ENCODE results near the gene SNX6.
A peak's percentile ranks its signal among the peaks of the same experiment; 100 is the strongest.
"Not testable (repeated sequence)": the region's sequence is repeated elsewhere in the genome, so short reads cannot be mapped to it uniquely, and the experiment has no call there.

The SNX6 gene

DNA sequence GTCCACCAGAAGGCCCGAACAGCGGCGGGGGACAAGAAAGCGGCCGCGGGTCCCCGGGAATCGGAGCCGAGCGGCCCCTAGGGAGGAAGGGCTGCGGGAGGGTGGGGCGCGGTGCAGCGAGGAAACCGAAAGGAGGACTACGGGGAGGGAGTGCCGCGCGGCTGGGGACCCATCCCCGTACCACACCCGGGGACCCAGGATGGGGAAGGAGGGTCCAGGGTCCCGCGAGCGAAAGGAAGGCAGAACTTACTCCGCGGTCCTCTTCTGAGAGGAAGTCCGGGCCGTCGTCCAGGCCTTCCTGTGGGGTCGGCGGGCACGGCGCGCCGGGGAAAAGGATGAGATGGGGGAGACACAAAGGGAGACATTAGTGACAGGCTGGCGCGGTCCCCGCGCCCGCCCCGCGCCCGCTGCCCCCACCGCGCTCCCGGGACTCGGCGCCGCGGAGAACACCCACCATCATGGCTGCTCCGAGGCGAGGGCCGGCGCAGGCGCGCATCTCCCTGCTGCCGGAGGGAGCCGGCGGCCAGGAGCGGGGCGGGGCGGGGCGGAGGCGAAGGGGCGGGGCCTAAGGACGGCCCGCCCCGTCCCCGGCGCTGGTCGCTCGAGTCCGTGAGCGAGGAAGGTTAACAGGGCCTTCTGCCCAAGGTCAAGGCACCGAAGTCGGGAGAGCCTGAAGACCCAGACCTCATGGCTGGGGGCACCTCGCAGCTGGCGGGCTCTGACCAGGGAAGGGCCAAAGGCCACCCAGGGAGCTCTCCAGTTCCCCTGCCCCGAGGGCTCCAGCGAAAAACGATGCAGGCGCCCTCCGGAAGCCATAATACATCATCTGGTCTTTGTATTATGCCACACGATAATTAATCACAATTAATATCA is at the start of gene SNX6:
SNX6 (minus strand) TSS at position 492 of the 873 bp plus-strand sequence; CDS start at position 460, 32 bp downstream.
- DNase-seq: peak; percentile 87

DNA sequence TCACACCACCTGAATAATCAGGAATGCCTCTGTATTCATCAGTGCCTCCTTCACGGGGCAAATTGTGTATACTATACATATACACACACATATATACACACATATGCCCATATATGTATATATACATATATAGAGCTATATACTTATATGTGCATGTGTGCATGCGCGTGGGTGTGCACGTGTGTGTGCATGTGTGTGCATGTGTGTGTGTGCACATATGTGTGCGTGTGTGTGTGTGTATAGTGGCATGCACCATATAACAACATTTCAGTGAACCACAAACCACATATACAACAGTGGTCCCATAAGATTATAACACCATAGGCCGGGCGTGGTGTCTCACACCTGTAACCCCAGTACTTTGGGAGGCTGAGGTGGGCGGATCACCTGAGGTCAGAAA is 48.8 kb upstream of the SNX6 start:
- DNase-seq: no peak

DNA sequence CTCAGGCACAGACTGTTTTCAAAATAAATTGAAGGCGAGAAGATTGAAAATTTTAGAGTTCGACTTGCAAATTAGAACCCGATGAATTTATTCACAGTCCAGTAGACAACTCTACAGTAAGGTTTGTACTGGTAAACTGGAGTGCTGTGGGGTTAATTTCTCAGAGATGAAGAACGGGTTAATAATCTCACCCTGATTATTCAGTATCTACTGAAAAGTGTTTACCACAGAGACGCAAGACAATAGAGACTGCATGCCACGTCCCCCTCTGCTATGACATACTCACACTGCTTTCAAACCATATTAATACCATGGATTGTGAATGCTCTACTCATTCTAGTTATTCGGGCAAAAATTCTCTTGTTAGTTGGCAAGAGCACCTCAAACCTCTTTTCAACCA is 48.4 kb upstream of the SNX6 start:
- DNase-seq: no peak

DNA sequence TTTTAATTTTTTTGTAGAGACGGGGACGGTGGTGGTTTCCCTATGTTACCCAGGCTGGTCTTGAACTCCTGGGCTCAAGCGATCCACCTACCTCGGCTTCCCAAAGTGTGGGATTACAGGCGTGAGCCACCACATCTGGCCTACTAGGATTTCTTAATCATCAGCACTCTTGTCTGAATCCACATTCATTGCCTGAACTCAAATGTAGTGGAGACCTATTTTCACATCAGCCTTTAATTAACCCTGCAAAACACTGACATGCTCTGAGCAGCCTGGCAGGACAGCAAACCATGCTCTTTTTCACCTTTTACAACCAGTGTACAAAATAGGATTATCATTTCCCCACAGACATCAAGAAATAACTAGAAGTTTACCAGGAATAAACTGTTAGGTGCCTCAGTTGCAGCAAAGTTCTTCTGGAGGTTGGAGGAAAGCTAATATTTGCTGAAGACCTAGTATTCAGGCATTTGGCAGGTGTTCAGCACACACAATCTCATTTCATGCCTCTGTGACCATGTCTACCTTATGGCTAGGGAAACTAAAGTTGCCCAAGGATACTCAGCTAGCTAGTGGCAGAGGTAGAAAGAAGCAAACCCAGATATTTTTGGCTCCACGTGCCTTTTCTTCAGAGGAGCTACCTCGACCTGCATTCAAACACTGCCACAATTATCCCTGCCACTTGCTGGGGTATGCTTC is 46.7 kb upstream of the SNX6 start:
- no peak for DNase-seq

DNA sequence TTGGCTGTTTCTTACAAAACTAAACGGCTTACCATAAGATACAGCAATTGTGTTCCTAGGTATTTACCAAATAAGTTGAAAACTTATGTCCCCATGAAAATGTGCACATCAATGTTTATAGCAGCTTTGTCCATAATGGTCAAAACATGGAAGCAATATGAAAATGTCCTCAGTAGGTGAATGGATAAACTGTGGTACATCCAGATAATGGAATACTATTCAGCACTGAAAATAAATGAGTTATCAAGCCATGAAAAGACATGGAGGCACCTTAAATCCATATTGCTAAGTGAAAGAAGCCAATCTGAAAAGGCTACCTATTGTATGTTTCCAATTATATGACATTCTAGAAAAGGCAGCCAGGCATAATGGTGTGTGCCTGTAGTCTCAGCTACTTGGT is 43.8 kb upstream of the SNX6 start:
- no peak for DNase-seq

DNA sequence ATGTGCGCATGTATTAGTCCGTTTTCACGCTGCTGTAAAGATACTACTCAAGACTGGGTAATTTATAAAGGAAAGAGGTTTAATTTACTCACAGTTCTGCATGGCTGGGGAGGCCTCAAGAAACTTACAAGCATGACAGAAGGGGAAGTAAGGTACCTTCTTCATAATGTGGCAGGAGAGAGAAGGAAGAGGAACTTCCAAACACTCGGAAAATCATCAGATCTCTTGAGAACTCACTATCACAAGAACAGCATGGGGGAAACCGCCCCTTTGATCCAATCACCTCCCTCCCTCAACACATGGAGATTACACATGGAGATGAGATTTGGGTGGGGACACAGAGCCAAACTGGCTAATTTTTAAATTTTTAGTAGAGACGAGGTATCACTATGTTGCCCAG is 41.8 kb upstream of the SNX6 start:
- no peak for DNase-seq

DNA sequence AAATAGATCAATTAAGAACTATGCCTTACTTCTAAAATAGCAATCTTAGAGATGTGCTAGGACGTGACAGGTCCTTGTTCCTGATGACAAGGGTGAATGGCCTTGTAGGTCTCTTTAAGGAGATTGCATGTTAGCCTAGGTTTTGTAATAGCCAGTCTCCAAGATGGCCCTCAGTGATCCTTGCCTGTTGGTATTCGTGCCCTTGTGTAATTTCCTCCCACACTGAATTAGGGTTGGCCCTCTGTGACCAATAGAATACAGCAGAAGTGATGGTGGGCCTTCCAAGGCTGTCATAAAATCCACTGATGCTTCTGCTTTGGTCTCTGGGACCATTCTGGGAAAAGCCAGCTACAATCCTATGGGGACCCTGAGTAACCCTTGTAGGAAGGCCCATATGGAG is 38.2 kb upstream of the SNX6 start:
- no peak for DNase-seq

DNA sequence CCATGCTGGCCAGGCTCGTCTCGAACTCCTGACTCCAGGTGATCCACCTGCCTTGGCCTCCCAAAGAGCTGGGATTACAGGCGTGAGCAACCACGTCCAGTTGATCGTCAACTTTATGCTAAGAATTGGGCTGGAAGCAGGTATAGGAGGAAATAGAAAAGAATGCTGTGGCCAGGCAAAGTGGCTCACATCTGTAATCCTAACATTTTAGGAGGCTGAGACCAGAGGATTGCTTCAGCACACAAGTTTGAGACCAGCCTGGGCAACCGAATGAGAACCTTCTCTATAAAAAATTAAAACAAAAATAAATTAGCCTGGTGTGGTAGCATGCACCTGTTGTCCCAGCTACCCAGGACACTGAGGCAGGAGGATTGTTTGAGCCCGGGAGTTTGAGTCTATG is 37.1 kb upstream of the SNX6 start:
- DNase-seq: no peak

DNA sequence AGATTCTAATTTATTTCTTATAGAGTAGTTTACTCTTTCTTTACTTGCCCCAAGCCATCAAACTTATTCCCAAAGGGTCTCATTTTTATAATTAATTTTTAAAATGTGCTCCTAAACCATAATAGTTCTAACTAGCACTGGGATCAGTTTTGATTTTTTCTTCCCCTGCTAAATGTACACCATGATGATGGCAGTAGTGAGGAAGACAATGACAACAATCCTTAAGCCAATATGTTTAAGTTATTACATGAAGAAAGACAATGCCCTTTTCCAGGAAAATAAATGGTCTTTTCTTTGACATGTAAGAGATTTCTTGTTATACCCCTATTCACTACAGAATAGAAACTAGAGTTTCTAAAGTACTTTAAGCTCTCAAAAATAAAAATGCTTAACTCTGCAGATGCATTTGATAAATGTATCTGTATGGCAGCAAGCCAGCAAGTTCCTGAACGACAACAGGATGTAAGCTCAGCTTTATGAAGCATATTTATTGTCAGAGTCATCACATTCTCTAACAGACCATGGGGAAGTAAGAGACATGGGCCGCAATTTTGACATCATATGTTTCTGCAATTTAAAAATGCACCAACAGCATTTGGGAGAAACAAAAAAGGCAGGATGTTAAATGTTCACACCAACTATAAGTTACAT is 36.0 kb upstream of the SNX6 start:
- peak; percentile 50 for DNase-seq

DNA sequence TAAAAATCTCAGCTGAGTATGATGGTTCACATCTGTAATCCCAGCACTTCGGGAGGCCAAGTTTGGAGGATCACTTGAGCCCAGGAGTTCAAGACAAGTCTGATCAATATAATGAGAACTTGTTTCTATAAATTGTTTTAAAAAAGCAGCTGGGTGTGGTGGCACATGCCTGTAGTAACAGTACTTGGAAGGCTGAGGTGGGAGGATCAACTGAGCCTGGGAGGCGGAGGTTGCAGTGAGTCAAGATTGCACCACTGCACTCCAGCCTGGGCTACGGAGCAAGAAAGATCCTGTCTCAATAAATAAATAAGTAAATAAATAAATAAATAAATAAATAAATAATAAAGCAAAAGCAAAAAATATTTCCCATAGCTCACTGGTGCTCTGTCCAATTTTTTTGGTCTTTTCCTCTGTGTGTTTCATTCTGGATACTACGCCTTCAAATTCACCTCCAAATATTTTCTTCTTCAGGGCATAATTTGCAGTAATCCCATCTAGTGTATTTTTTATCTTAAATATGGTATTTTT is 32.7 kb upstream of the SNX6 start:
- no peak for DNase-seq

DNA sequence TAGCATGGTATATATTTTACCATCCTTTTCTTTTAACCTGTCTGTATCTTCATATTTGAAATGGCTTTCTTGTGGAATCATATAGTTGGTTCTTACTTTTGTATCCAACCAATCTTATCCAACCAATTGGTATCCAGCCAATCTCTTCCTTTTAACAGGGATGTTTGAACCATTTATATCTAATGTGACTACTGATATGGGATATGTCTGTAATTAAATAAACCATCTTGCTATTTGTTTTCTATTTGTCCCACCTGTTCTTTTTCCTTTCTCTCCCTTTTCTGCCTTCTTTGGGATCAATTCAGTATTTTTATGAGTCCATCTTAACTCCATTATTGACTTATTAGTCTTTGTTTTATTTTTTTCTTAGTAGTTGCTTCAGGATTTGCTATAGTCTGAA is 30.8 kb upstream of the SNX6 start:
- no peak for DNase-seq

DNA sequence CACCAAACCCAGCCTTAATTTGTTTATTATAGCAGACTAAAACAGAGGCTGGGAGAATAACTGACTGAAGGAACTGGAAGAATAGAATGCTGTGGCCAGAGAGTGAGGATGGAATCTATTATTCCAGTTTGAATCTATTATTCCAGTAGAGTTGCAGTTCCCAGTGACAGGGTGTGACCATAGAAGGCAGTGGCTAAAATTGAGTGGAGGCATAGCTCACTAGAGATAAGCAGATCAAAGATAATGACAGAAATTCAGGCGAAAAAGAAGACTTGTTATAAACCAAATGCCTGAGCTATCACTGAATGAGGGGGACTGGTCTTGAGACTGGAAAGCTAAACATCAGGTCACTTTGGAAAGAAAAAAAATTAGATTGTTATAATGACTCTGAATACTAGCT is 26.0 kb upstream of the SNX6 start:
- no peak for DNase-seq

DNA sequence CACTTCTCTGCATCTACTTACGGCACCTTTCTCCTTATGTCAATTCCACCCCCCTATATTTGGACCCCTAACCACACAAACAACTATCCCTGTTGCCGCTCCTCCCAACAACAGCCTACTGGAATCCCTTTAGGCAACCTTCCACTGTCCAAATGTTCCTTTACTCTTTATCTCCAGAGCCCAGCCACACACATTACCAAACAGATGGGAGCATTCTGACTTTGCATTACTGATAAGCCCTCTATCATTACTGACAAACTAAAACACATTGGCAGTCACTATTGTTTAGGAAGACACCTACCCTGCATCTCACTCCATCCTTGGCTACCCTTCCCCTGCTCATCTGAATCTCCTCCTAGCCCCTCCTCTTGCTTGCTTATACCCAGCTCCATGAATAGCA is 23.1 kb upstream of the SNX6 start:
- DNase-seq: not testable (repeated sequence)

DNA sequence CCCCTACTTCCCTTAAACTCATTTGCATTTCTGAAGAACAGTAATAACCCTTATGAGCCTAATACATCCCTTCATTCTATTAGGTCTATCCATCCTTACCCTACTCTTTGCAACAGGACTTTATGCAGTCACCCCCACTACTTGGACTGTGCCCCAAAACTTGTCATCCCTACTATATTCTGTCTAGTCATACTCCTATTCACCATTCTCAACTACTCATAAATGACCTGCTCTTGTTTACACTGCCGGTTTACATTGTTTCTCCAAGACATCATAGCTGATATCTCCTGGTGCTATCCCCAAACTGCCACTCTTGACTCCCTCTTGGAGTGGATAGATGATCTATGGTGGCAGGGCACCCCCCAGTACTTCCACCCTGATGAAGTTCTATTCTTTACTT is 22.4 kb upstream of the SNX6 start:
- not testable (repeated sequence) for DNase-seq

DNA sequence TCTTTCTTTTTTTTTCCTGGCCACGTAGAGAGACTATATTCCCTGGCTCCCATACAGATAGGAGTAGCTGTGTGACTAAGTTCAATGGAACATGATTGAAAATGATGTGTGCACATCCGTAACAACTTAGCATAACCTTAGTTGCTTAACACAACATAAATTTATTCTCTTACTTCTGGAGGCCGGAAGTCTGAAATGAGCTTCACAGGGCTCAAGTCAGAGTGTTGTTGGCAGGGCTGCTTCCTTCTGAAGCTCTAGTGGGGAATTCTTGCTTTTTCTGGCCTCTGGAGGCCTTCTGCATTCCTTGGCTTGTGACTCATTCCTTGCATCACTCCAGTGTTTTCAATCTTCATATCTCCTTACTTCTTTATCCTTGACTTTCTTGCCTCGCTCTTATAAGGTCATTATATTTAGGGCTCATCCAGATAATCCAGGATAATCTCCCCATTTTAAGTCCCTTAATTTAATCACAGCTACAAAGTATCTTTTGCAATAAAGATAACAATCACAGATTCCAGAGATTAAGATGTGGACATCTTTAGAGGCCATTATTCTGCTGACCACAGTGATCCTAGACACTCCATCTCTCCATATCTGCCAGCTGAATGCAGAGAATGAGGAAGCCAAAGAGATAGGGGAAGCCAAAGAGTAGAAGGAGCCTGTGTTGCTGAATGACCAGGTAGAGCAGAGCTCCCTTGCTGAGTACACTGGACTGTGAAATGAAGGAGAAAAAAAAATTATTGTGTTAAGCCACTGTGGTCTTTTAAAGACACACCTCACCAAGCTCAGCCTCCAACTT is 21.0 kb upstream of the SNX6 start:
- DNase-seq: no peak

DNA sequence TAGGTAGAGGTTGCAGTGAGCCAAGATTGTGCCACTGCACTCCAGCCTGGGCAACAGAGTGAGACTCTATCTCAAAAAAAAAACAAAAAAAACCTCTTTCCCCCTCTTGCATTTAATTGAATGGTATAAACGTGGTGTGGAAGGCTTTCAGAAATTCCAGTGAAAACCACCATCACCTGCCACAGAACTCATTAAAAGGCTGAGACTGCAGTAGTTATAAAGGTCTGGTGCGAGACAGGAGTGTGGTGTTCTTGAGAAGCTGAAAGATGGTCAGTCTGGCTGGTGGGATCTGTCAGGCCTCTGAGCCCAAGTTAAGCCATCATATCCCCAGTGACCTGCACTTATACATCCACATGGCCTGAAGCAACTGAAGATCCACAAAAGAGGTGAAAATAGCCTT is 20.1 kb upstream of the SNX6 start:
- not testable (repeated sequence) for DNase-seq

DNA sequence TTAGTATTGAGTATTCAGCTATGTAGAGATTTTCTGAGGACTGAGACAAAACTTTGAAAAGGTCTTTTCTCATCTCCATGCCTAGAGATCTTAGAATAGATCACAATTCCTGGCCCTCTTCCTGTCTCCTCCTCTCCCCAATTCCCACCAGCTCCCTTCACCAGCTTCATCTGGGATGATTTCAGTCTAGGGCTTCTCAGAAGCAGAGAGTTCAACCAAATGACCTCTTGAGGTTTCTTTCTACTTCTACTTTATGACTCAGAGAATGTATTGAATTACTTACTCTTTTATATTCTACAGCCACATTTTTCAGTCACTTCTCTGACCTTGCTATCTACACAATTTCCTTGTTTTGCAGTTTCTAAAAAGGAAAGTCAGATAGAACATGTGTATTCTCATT is 19.4 kb upstream of the SNX6 start:
- no peak for DNase-seq

DNA sequence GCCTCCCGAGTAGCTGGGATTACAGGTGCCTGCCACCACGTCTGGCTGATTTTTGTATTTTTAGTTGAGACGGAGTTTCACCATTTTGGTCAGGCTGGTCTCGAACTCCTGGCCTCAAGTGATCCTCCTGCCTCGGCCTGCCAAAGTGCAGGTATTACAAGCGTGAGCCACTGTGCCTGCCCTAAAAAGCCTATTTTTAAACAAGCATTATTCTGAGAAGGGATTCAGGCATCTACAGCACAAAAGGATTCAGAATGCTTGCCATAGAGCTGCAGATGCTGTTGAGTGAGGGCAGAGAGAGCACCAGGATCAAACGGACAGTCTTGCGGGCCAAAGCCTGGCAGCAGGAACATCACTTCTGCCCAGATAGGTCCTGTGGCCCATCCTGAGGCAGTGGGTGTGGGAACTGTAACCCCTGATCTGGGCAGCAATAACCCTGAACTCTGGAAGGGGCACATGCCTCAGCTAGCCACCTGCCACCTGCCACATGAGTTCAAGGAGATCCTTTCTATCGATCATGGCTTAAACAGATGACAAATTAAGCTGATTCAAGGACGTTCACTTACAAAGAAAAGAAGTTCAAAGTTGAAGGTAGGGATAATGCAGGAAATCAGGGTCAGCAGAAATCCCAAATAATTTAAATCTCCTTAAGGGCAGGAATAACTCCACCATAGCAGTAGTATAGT is 16.8 kb upstream of the SNX6 start:
- DNase-seq: no peak

DNA sequence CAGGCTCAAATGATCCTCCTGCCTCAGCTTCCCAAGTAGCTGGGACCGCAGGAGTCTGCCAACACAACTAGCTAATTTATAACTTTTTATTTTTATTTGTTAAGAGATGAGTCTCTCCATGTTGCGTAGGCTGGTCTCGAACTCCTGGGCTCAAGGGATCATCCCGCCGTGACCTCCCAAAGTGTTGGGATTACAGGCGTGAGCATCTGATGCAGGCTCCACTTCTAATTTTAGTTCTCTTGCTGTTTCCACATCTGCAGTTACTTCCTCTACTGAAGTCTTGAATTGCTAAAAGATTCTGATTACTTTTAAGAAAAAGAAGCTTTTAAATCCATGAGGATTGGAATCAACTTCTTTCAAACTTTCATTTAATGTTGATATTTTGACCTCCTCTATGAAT is 13.4 kb upstream of the SNX6 start:
- DNase-seq: no peak

DNA sequence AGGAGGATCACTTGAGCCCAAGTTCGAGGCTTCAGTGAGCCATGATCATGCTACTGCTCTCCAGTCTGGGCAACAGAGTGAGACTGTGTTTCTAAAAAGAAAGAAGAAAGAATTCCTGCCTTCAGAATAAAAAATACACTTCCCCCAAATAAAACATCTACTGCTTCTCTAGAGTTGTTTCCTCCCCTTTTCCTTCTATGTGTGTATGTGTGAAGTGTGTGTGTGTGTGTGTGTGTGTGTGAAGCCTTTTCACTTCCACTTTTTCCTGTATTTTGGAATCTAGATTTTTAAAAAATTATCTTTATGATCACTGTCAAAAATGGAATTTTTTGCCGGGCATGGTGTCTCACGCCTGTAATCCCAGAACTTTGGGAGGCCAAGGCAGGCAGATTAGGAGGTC is 12.6 kb upstream of the SNX6 start:
- no peak for DNase-seq

DNA sequence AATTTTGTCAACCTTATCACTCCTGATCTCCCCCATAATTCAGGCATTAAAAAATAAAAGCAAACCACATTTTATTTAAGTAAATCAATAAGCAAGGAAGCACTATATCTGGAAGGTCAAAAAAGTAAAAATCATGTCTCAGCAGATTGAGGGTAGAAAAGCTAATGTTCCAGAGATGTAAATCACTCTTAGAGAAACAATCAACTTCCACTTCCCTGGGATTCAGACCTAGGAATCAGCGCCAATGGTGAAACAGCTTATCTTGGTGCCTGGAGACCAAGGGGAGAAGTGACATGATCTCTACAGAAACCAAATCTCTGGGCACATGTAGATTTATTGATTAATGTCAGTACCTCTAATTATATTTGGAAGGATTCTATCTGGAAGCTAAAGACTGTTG is 10.9 kb upstream of the SNX6 start:
- DNase-seq: no peak

DNA sequence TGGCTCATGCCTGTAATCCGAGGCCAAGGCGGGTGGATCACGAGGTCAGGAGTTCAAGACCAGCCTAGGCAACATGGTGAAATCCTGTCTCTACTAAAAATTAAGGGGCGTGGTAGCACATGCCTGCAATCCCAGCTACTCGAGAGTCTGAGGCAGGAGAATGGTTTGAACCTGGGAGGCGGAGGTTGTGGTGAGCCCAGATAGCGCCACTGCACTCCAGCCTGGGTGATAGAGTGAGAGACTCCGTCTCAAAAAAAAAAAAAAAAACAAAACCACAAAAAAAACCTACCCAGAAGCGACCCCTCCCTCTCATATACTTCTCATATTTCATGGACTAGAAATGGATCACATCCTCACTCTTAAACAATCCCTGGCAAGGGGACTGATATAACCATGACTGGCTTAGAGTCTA is 4.4 kb upstream of the SNX6 start:
- not testable (repeated sequence) for DNase-seq

Data from CD4-positive, alpha-beta T cell treated with Interleukin-21 for 1 hour (primary cell).